Cardiac fibroblast (primary cell): ENCODE results near the gene TCOF1.

ENCODE experiments used
- DNase-seq, 2 donors: peaks; one replicate each; pipeline versions ENCODE4 v3.0.0 to v3.0.0-alpha.2; 2010; ENCODE audit warnings: low read depth in 2 of 2
- H3K4me3 ChIP-seq, 2 donors: replicated peaks in 1 of 2; 1 replicate in 1 of 2; 2 replicates in 1 of 2; pipeline ENCODE4 v1.5.1; 2011; ENCODE audit warnings: low read depth in 2 of 2, low read length in 2 of 2, mild to moderate bottlenecking in 2 of 2, moderate library complexity in 1 of 2
- TF ChIP-seq, protein P1 (sequence below): IDR thresholded peaks from one replicate; pipeline ENCODE4 v1.5.1; 2011; ENCODE audit warnings: low read depth, mild to moderate bottlenecking, low read length, inconsistent platforms

TCOF1 gene

DNA sequence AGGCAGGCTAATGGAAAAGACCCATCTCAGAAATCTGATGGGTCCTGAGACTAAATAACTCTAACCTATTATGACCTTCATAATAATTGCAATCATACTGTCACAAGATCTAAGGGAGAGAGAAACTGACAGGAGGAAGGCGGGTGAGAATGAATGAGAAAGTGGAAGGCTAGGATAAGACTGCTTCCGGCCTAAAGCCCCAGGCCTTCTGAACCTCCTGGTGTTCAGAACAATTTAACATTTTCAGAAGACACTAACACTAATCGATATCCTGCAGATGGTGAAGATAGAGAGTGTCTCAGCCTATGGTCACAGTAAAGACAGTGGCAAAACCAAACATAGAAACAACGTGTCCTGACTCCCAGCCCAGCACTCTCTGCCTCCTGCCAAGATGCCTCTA lies 90.8 kb downstream of the TCOF1 start:
- TF ChIP-seq, protein P1, sequence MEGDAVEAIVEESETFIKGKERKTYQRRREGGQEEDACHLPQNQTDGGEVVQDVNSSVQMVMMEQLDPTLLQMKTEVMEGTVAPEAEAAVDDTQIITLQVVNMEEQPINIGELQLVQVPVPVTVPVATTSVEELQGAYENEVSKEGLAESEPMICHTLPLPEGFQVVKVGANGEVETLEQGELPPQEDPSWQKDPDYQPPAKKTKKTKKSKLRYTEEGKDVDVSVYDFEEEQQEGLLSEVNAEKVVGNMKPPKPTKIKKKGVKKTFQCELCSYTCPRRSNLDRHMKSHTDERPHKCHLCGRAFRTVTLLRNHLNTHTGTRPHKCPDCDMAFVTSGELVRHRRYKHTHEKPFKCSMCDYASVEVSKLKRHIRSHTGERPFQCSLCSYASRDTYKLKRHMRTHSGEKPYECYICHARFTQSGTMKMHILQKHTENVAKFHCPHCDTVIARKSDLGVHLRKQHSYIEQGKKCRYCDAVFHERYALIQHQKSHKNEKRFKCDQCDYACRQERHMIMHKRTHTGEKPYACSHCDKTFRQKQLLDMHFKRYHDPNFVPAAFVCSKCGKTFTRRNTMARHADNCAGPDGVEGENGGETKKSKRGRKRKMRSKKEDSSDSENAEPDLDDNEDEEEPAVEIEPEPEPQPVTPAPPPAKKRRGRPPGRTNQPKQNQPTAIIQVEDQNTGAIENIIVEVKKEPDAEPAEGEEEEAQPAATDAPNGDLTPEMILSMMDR = no peak
- H3K4me3 ChIP-seq = peak overlapping the region; percentile 58 to 64
- DNase-seq = no peak

DNA sequence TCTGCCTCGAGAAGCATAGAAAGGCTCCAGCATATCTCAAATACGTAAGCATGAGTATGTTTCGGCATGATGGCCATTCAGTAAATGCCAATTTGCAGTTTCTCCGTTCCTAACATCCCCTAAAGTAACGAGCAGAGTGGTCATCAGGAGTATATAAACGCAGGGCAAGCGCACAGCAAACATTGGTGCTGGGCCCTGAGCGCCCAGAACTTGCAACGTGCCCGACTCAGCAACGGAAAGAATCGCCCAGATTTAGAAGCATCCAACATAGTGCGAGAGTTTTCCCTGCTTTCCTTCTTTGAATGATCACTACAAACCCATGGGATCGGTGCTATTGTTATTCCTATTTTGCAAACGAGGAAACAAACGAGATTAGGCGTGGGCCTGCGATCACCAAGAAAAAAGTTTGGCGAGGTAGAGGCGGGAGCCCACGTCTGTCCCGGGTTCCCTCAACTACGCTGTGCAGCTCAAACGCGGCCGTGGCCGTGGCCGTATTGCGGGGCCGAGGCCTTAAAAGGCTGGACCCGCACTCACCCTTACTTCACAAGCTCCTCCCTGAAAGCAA lies 91.5 kb downstream of the TCOF1 start:
- DNase-seq = no peak
- peak overlapping the region; percentile 58 to 64 for H3K4me3 ChIP-seq
- TF ChIP-seq, protein P1 = no peak
